GM23248 (cell line): ENCODE results near the gene ISL2. TPM values are rescaled to one million over a fixed set of nuclear protein-coding genes. Genes with fewer than 3 reads are reported as not detected.

Source experiments
- DNase-seq: peaks from one replicate; pipeline ENCODE4 v3.0.0-alpha.2; 2015
- H2AFZ ChIP-seq: fragments of 200-600 bp; sonication (generic); 2 replicates; pipeline ENCODE4 v1.6.1; 2016; ENCODE audit warnings: antibody characterized with exemption
- H3F3A ChIP-seq: fragments of 200-600 bp; sonication (generic); 2 replicates; pipeline ENCODE4 v1.6.1; 2016; ENCODE audit warnings: mild to moderate bottlenecking, antibody characterized with exemption, mixed run types; ENCODE audit not compliant: insufficient read depth
- H3K27ac ChIP-seq: fragments of 200-600 bp; sonication (generic); 2 replicates; pipeline ENCODE4 v1.5.1; 2016; ENCODE audit warnings: mild to moderate bottlenecking
- H3K27me3 ChIP-seq: fragments of 200-600 bp; sonication (generic); replicated peaks from 2 replicates; pipeline ENCODE4 v1.6.1; 2016; ENCODE audit warnings: mild to moderate bottlenecking; ENCODE audit not compliant: insufficient read depth
- H3K36me3 ChIP-seq: fragments of 200-600 bp; sonication (generic); 2 replicates; pipeline ENCODE4 v1.6.1; 2016; ENCODE audit warnings: low read depth, mild to moderate bottlenecking
- H3K4me1 ChIP-seq: fragments of 200-600 bp; sonication (generic); 2 replicates; pipeline ENCODE4 v1.6.1; 2016; ENCODE audit warnings: mild to moderate bottlenecking; ENCODE audit not compliant: insufficient read depth
- H3K4me2 ChIP-seq: fragments of 200-600 bp; sonication (generic); one replicate; pipeline ENCODE4 v1.6.1; 2016; ENCODE audit warnings: mild to moderate bottlenecking; ENCODE audit not compliant: unreplicated experiment
- H3K4me3 ChIP-seq: fragments of 200-600 bp; sonication (generic); 2 replicates; pipeline ENCODE4 v1.5.1; 2016; ENCODE audit warnings: mild to moderate bottlenecking
- H3K79me2 ChIP-seq: fragments of 200-600 bp; sonication (generic); 2 replicates; pipeline ENCODE4 v1.6.1; 2016; ENCODE audit warnings: mild to moderate bottlenecking; ENCODE audit not compliant: insufficient read depth
- H3K9ac ChIP-seq: fragments of 200-600 bp; sonication (generic); 2 replicates; pipeline ENCODE4 v1.6.1; 2016; ENCODE audit warnings: mild to moderate bottlenecking
- H3K9me2 ChIP-seq: fragments of 200-600 bp; sonication (generic); 2 replicates; pipeline ENCODE4 v1.6.1; 2016; ENCODE audit warnings: mixed run types, mild to moderate bottlenecking, moderate library complexity; ENCODE audit not compliant: insufficient read depth
- H3K9me3 ChIP-seq: fragments of 200-600 bp; sonication (generic); one replicate; pipeline ENCODE4 v1.6.1; 2017; ENCODE audit warnings: low read depth
- H4K20me1 ChIP-seq: fragments of 200-600 bp; sonication (generic); 2 replicates; pipeline ENCODE4 v1.6.0; 2016; ENCODE audit not compliant: insufficient read depth
- EZH2 ChIP-seq: fragments of 200-600 bp; sonication (generic); IDR thresholded peaks from 2 replicates; pipeline ENCODE4 v1.6.1; 2018; ENCODE audit warnings: antibody characterized with exemption, mild to moderate bottlenecking; ENCODE audit not compliant: insufficient read depth, poor library complexity, severe bottlenecking
- EZH2phosphoT487 ChIP-seq: fragments of 200-600 bp; sonication (generic); IDR thresholded peaks from 2 replicates; pipeline ENCODE4 v1.6.1; 2018; ENCODE audit warnings: antibody characterized with exemption, moderate library complexity, mild to moderate bottlenecking, low read depth; ENCODE audit not compliant: insufficient read depth
- WGBS, 2 experiments: methylation state at CpG; one replicate each; pipeline ENCODE4 v1.1.6; 2015 to 2017; ENCODE audit warnings: low lambda C conversion rate in 2 of 2, low coverage in 1 of 2; ENCODE audit errors: missing lambda C conversion rate in 2 of 2; 5-methylcytosine and 5-hydroxymethylcytosine counted together
- in situ Hi-C: fragments of 300-500 bp; cut with MboI; formaldehyde crosslinking; loops from 2 replicates; pipeline ENCODE4 v1.15.0; 2020
- polyA plus RNA-seq: library from polyadenylated mRNA; unstranded; fragments of >200 nt; fragmentation: Nextera tagmentation; extraction: Ambion mirVana; gene quantifications from 2 replicates; pipeline ENCODE4 v1.2.1, GENCODE V29; 2016
- total RNA-seq: library from RNA; depleted of rRNA; stranded (reverse); fragments of >200 nt; shearing (Covaris generic); gene quantifications from 2 replicates; pipeline ENCODE4 v1.2.3, GENCODE V29; 2014

The ISL2 gene
- total and polyA plus RNA-seq, 2 experiments from 2014 or later, result 0.98 to 2.2 TPM

- no peak overlapping the region for H3K27ac ChIP-seq
- H3F3A ChIP-seq, result no peaks in the 10 kb centered on the region
- H3K4me3 ChIP-seq, result no peak overlapping the region
- 0 out of 2 replicates have a peak, but pooled peaks cover 9% of the 10 kb centered on the region for H3K27me3 ChIP-seq
- DNase-seq, result no peak
- H3K36me3 ChIP-seq, result no peaks in the 10 kb centered on the region
- H3K79me2 ChIP-seq, result no peaks in the 10 kb centered on the region
- H3K4me1 ChIP-seq, result no peaks in the 10 kb centered on the region
- in situ Hi-C loops, result no loop called here
- no peak for TF ChIP-seq EZH2
- TF ChIP-seq EZH2phosphoT487, result no peak
- H2AFZ ChIP-seq, result no peak overlapping the region
- no peaks in the 10 kb centered on the region for H4K20me1 ChIP-seq
- H3K9me2 ChIP-seq, result no peaks in the 10 kb centered on the region
- WGBS, 2 experiments, result 65 to 76% methylated on average over 5 of the region's 5 CpGs
- no peak overlapping the region for H3K9ac ChIP-seq
- no peak overlapping the region for H3K4me2 ChIP-seq
- H3K9me3 ChIP-seq, result no peaks in the 10 kb centered on the region
Observed at GRCh38 chr15:76321602-76322001, 15.0 kb upstream of the ISL2 start.

GRCh38 chr15:76324066-76324465 lies 12.5 kb upstream of the ISL2 start:
- no peak for TF ChIP-seq EZH2
- TF ChIP-seq EZH2phosphoT487, result no peak
- Histone ChIP-seq H3K36me3 (no peaks in the 10 kb centered on the region), H3K27ac (no peak overlapping the region), H3K4me2 (no peak overlapping the region), H2AFZ (no peak overlapping the region), H4K20me1 (no peaks in the 10 kb centered on the region), H3K9ac (no peak overlapping the region), H3K4me3 (no peak overlapping the region), H3K4me1 (no peaks in the 10 kb centered on the region), H3K79me2 (no peaks in the 10 kb centered on the region), H3K9me3 (no peaks in the 10 kb centered on the region), H3K27me3 (0 out of 2 replicates have a peak, but pooled peaks cover 9% of the 10 kb centered on the region), H3K9me2 (no peaks in the 10 kb centered on the region), H3F3A (no peaks in the 10 kb centered on the region)
- 51 to 54% methylated on average over 3 of the region's 3 CpGs for WGBS, 2 experiments
- DNase-seq, result no peak
- in situ Hi-C loops, result no loop called here

GRCh38 chr15:76325704-76326103 lies 10.9 kb upstream of the ISL2 start:
- H3K36me3 ChIP-seq, result no peaks in the 10 kb centered on the region
- no peak overlapping the region for H3K9ac ChIP-seq
- no peaks in the 10 kb centered on the region for H3K4me1 ChIP-seq
- H4K20me1 ChIP-seq, result no peaks in the 10 kb centered on the region
- H3K9me2 ChIP-seq, result no peaks in the 10 kb centered on the region
- TF ChIP-seq EZH2, result no peak
- no peak for TF ChIP-seq EZH2phosphoT487
- no peaks in the 10 kb centered on the region for H3F3A ChIP-seq
- WGBS, 2 experiments, result 39 to 41% methylated on average over 2 of the region's 2 CpGs
- H2AFZ ChIP-seq, result no peak overlapping the region
- H3K27me3 ChIP-seq, result 0 out of 2 replicates have a peak, but pooled peaks cover 9% of the 10 kb centered on the region
- H3K4me3 ChIP-seq, result no peak overlapping the region
- H3K4me2 ChIP-seq, result no peak overlapping the region
- H3K9me3 ChIP-seq, result no peaks in the 10 kb centered on the region
- in situ Hi-C loops, result no loop called here
- no peak for DNase-seq
- H3K27ac ChIP-seq, result no peak overlapping the region
- no peaks in the 10 kb centered on the region for H3K79me2 ChIP-seq

GRCh38 chr15:76327191-76328105 lies 9.1 kb upstream of the ISL2 start:
- H3K4me2 ChIP-seq, result no peak overlapping the region
- H3K9me2 ChIP-seq, result no peaks in the 10 kb centered on the region
- no peak overlapping the region for H3K9ac ChIP-seq
- H3F3A ChIP-seq, result no peaks in the 10 kb centered on the region
- no peak overlapping the region for H3K27ac ChIP-seq
- TF ChIP-seq EZH2 (no peak), EZH2phosphoT487 (no peak)
- H3K27me3 ChIP-seq, result 0 out of 2 replicates have a peak, but pooled peaks cover 9% of the 10 kb centered on the region
- no peaks in the 10 kb centered on the region for H4K20me1 ChIP-seq
- no peak overlapping the region for H2AFZ ChIP-seq
- no peak for DNase-seq
- H3K4me1 ChIP-seq, result no peaks in the 10 kb centered on the region
- H3K9me3 ChIP-seq, result no peaks in the 10 kb centered on the region
- H3K4me3 ChIP-seq, result no peak overlapping the region
- H3K79me2 ChIP-seq, result no peaks in the 10 kb centered on the region
- H3K36me3 ChIP-seq, result no peaks in the 10 kb centered on the region
- in situ Hi-C loops, result no loop called here
- WGBS, 2 experiments, result 58 to 65% methylated on average over 8 of the region's 8 CpGs
